ENCODE measurements around the gene LGR4. TPM values are rescaled to one million over a fixed set of nuclear protein-coding genes. Genes with fewer than 3 reads are reported as not detected.

Gene LGR4
- total and polyA plus RNA-seq, 2 of the 13 experiments (the other 11 are each of a cell fraction or from before 2014, with no cell fraction given), result 42.1 to 68.7 TPM

- peak; percentile 84 for TF ChIP-seq HBP1 (CRISPR knock-in tag; IDR thresholded peaks at IDR 0.05; ENCODE audit: low read depth)
- TF ChIP-seq ZNF790 (CRISPR knock-in tag; IDR thresholded peaks at IDR 0.05; ENCODE audit: borderline replicate concordance), result peak; percentile 75; the same call in 1 of the 2 replicates
- no peak for TF ChIP-seq NFIC (IDR thresholded peaks at IDR 0.05; ENCODE audit: low read length)
- TF ChIP-seq KIAA2018 (CRISPR knock-in tag; IDR thresholded peaks at IDR 0.05; ENCODE audit: borderline replicate concordance), result no peak
- TF ChIP-seq ZNF225 (CRISPR knock-in tag; IDR thresholded peaks at IDR 0.05), result peak; percentile 88
- TF ChIP-seq CEBPZ (IDR thresholded peaks at IDR 0.05; ENCODE audit: low read length), result no peak
- TF ChIP-seq ZNF333 (CRISPR knock-in tag; IDR thresholded peaks at IDR 0.05; ENCODE audit: borderline replicate concordance), result no peak; the same call in 1 of the 2 replicates
- no peak; the same call in 1 of the 2 replicates for TF ChIP-seq TOPORS (CRISPR knock-in tag; IDR thresholded peaks at IDR 0.05)
- TF ChIP-seq ZNF44 (CRISPR knock-in tag; IDR thresholded peaks at IDR 0.05), result no peak
- TF ChIP-seq E2F5 (CRISPR knock-in tag; conservative IDR thresholded peaks at IDR 0.05), result peak; percentile 96
- no peak for TF ChIP-seq SIX4 (CRISPR knock-in tag; IDR thresholded peaks at IDR 0.05)
- TF ChIP-seq HMG20A (CRISPR knock-in tag; IDR thresholded peaks at IDR 0.05; ENCODE audit: borderline replicate concordance), result peak; percentile 16; the same call in 1 of the 2 replicates
- TF ChIP-seq NR2C2 (CRISPR knock-in tag; IDR thresholded peaks at IDR 0.05; ENCODE audit: borderline replicate concordance), result peak; percentile 68
These were observed 109.6 kb downstream of the LGR4 start, which contains the start of gene CCDC34 (continued) for GRCh38 chr11:27362749-27363575.

All from HepG2 (cell line).